NOMO-1 treated with dmso at 0.1 percent for 144 hours (cell line): ENCODE data around the gene PINLYP.

ENCODE experiments used
- DNase-seq: peaks from one replicate; lab custom pipeline; 2025; ENCODE audit not compliant: unreplicated experiment; lab: John Stamatoyannopoulos, UW

The PINLYP gene

DNA sequence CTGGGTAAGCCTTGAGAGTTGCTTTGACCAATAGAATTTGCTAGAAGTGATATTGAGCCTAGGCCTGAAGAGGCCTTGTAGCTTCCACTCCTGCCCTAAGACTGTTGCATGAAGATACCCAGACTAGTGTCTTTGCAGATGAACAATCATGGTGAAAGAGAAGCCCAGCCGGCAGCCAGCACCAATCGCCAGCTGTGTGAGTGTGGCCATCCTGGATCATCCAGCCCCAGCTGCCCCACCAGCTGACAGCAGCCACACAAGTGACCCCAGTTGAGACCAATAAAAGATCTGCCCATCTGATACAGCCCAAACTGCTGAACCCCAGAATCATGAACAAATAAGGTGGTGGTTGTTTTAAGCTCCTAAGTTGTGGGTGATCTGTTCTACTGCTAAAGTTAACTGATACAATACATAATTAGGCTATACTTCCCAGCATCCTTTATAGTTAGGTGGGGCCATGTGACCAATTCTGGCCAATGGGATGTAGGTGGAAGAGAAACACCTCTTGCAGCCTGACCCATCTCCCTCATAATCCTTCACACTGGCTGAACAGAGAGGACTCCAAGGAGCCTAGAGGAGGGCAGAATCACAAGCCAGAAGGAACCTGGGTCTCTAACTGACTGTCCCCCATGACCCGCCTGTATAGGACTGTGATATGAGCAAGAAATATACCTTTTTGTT is 53.2 kb downstream of the PINLYP start:
- no peak for DNase-seq

DNA sequence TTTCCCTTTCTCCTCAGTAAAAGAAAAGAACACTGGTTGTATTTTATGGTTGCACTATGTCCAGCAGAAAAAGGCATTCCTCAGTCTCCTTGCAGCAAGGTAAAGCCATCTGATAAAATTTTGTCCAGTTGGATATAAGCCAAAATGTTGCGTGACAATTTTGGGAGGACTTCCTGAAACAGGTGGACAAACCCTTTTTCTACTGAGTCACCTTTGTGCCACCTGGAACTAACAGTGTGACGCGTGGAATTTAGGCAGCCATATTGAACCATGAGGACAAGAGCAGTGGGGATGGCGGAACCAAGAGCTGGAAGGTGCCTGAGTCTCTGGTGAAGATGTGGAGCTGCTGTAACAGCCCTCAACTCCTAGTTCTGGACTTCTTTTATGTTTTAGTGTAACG is 55.9 kb downstream of the PINLYP start:
- no peak for DNase-seq
